GM21526 (cell line): ENCODE results near the gene LDLRAD4.
A peak's percentile ranks its signal among the peaks of the same experiment; 100 is the strongest.

Experiments used
- ATAC-seq: cut with Tn5 transposase; IDR thresholded peaks from one replicate; pipeline ENCODE4 v1.9.1; 2021; ENCODE audit warnings: moderate library complexity; ENCODE audit not compliant: unreplicated experiment, low FRiP score

LDLRAD4 gene

DNA sequence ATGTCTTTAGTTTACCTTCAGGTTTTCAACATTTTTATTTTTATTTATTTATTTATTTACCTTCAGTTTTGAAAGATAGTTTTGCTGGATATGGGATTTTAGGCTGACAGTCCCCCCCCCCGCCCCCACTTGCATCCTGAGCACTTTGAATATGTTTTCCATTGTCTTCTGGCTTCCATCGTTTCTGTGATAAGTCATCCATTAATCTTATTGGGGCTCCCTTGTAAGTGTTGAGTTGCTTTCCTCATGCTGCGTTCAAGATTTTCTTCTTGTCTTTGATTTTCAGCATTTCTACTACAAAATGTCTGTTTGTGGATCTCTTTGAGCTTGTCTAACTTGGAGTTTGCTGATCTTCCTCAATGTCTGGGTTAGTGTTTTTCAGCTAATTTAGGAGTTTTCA, 19.4 kb upstream of the LDLRAD4 start:
- ATAC-seq = no peak

GRCh38 chr18:13201292-13201691, 17.3 kb upstream of the LDLRAD4 start:
- no peak for ATAC-seq

- no peak for ATAC-seq
These were observed 16.0 kb upstream of the LDLRAD4 start for GRCh38 chr18:13202571-13202970.

DNA sequence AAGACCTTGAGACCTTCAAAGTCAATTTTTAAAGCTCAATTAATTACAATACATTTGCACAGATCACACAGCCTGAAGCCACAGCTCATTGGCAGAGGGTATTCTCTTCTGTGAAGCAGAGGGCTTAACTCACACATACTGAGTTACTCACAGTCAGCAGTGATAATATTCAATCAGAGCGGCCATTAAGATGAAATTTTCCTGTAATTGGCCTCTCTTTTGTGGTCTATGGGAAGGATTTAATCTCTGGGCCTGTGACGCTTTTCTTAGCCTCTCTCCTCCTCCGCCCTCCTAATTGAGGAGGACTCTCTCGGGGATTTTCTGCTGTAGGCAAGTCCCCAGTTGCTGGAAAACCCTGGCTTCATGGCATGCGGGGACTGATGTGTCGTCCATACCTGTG, 12.3 kb upstream of the LDLRAD4 start:
- no peak for ATAC-seq

GRCh38 chr18:13207294-13207693, 11.3 kb upstream of the LDLRAD4 start:
- no peak for ATAC-seq

DNA sequence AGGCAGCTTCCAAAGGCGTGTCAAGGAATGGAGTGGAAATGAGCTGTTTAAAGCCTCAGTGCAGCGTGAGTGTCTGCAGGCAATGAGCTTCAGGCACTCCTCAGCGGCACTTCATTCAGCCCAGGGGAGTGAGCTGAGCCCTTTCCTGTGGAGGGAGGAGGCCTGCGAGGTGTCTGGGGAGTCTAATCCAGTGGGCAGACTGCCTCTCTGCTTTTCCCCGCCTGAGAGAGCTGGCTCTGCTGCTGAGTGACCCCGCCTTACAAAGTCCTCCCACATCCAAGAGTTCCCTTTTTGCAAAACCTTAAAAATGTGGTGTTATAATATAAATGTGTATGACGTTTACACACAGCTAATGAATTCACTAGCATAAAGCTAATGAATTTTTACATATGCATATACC, 7.0 kb upstream of the LDLRAD4 start:
- ATAC-seq = no peak

- ATAC-seq = no peak
These were observed 5.3 kb upstream of the LDLRAD4 start for GRCh38 chr18:13213036-13213795.

- no peak for ATAC-seq
These were observed 4.0 kb upstream of the LDLRAD4 start for GRCh38 chr18:13214609-13215008.

GRCh38 chr18:13216092-13216582, 2.4 kb upstream of the LDLRAD4 start:
- ATAC-seq = no peak

GRCh38 chr18:13216711-13217465, 1.7 kb upstream of the LDLRAD4 start:
- peak; percentile 48 for ATAC-seq

GRCh38 chr18:13217466-13217961, 1.0 kb upstream of the LDLRAD4 start:
- peak; percentile 40 for ATAC-seq

DNA sequence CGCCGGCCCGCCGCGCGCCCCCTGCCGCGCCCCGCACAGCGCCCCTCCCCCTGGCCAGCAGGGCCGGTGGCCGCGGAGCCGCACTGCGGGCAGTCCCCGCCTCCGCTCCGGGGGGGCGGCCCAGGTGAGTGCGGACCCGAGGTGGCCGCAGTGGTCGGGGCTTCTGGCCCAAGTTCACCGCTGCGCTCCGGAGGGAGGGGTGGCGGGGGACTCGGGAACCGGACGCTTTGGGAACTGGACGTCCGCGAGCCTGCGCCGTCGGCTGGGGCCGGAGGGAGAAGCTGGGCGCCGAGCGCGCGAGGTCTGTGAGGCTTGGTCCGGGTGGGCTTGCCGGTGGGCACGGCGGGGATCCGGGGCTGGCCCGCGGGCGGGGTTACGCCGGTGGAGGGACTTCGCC, 591 bp upstream of the LDLRAD4 start:
- ATAC-seq = no peak

DNA sequence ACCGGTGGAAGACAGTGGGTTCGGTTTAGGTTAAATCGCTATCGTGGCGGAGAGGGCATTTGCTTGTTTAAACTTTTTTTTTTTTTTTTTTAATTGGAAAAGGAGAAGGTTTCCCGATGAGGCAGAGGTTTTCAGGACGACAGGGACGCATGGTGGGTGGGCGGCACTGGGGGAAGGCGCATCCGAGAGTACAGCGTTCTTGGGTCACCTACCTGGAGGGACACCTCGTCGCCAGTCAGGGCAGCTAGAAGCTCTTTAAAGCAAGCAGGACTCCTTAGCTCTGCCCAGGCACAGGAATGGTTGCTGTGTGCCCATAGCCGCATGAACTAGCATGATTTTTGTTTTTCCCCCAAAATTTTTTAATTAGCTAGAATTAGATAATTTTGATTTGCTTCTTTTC, 437 bp downstream of the LDLRAD4 start:
- ATAC-seq = no peak

GRCh38 chr18:13219593-13220159, 1.1 kb downstream of the LDLRAD4 start:
- ATAC-seq = no peak

DNA sequence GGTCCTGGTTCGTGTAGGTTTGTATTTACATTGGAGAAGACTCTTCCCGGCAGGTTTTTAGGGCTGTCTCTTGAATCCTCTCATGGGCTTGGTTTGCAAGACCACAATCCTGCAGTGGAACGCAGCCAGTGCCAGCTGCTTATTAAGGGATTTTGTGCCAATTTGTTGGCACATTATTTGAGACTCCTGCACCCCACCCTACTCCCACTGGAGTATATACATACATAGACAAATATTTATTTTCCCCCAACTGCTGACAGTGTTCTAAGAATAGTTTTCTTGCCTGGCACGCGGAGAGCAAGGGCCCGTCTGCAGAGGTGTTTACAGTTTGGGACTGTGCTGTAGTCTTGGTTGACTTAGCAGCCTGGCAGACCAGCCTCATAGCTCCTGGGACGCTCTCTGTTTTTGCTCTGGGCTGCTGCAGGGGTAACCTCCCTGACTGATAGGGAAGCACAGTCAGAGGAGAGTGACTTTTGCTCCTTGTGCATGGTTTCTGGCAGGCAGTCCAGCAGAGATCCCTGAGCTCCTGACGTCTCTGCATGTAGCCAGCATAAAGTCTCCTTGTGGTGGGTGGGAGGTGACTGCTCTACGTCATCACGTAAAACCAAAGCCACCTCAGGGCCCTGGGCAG, 1.9 kb downstream of the LDLRAD4 start:
- ATAC-seq = no peak

DNA sequence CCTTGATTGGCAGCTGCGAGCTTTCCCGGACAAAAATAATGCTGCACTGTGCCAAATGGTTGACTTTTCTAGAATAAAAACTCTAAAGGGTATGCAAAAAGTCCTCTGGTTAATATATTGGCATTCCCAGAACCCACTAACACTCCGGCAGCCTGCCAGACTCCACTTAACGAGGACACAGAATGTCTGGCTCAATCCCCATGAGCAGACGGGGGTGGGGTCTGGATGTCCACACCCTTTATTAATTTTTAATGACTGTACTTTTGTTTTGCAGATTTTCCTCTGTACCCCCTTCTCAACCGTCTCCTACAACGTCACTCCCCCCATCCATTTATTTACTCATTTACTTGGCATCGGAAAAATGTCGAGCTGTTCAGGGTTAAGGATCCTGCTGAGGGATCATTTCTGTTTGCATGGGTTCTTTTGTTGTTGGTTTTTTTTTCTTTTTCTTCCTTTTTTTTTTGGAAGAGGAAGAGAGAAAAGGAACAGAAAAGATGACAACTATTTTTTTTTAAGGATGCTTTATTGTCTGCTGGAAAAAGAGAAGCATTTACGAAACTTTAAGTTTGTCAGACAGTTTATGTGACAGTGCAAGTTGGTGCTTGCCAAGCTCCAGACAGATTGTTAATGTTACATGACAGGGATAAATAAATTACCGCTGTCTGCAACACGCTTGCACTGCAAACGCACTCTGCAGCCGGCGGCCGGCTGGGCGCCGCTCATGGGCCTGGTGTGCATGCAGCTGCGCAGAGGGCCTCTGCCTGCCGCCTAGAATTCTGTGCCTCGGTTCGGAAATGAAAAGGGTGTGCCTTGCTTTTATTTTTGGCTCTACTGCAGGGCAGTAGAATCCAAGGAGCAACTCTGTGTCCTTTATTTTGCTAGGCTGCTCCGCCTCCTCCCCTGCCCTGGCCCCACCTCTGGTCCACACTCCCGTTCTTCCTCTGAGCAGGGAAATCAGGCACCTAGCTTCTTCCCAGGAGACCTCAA, 3.6 kb downstream of the LDLRAD4 start:
- ATAC-seq = no peak

- no peak for ATAC-seq
These were observed 4.3 kb downstream of the LDLRAD4 start for GRCh38 chr18:13222856-13223281.

DNA sequence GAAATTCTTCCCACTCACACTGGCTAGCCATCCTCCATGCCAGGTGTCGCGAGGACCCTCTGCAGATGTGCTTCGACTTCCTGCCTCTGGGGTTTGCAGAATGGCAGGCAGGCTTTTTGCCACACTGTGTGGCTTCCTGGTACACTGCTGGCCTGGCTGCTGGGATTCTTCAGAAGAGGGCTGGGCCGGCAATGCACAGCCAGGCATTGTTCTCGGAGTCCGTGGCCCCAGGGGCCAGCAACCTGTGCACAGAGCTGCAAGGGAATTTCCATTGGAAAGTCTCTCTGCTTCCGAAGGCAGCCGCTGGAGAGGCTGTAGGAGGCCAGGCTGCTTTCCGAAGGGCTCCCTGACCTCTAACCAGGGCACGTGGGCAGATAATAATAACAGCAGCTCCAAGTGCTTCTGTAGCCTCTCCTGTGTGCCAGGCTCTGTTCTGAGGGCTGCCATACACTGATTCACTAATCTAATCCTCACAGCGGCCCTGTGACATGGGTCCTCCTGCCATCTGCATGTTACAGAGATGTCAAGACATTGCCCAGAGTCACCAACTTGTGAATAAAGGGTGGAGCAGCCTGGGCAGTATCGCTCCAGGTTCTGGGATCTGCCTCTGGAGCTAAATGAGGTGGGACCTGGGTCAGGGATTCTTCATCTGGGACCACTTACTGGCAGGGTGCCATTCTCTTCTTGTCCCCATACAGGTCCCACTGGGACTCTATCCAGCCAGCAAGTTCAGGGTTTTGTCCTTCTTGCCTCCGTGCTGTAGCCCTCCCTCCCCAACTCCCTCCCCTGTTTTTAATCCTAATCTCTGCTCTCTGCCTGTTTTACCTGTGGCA, 5.0 kb downstream of the LDLRAD4 start:
- no peak for ATAC-seq

DNA sequence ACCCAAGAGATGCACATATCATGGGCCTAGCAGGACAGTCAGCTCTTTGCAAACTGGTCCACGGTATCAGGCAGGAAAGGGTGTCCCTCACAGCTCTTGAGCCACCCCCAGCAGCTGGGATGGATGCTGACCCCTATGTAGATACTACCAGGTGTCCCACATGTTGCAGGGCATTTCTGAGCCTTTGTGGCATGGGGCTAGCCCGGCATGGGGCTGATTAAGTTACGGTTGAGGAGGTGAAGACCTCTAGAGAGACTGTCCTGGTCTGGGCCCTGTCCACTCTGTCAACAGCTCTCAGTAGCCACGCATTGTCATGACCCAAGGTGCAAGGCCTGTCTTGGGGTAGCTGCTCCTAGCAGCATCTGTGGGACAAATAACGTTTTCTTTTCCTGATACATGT, 6.7 kb downstream of the LDLRAD4 start:
- no peak for ATAC-seq
